Neural cell (in vitro differentiated cells): ENCODE measurements around the gene SUGCT. TPM values are rescaled to one million over a fixed set of nuclear protein-coding genes. Genes with fewer than 3 reads are reported as not detected.

Experiments
- H2AFZ ChIP-seq: fragments of 200-600, 300-800 bp; sonication (generic), shearing (Covaris generic); 2 replicates; pipeline ENCODE4 v1.6.0; 2014; ENCODE audit warnings: low read depth, mild to moderate bottlenecking, antibody characterized with exemption, low read length, moderate library complexity
- H3F3A ChIP-seq: fragments of 200-600 bp; shearing (Covaris generic); 2 replicates; pipeline ENCODE4 v1.6.1; 2016; ENCODE audit warnings: mild to moderate bottlenecking, moderate library complexity, mixed read lengths, antibody characterized with exemption, low read length; ENCODE audit not compliant: insufficient read depth, poor library complexity, severe bottlenecking
- H3K27ac ChIP-seq: fragments of 200-600, 300-800 bp; sonication (generic), shearing (Covaris generic); 2 replicates; pipeline ENCODE4 v1.5.1; 2014; ENCODE audit warnings: mild to moderate bottlenecking, low read length, moderate library complexity
- H3K27me3 ChIP-seq: fragments of 300-800, 200-600 bp; sonication (generic), shearing (Covaris generic); 2 replicates; pipeline ENCODE4 v1.6.0; 2014; ENCODE audit warnings: mild to moderate bottlenecking, low read depth, low read length, moderate library complexity; ENCODE audit not compliant: insufficient read depth
- H3K36me3 ChIP-seq: fragments of 300-800, 200-600 bp; sonication (generic), shearing (Covaris generic); 2 replicates; pipeline ENCODE4 v1.5.1; 2014; ENCODE audit warnings: mild to moderate bottlenecking, antibody characterized with exemption, low read length, moderate library complexity; ENCODE audit not compliant: insufficient read depth
- H3K4me2 ChIP-seq: fragments of 300-800, 200-600 bp; sonication (generic), shearing (Covaris generic); 2 replicates; pipeline ENCODE4 v1.6.0; 2014; ENCODE audit warnings: mild to moderate bottlenecking, low read length
- H3K4me3 ChIP-seq: fragments of 300-800, 200-600 bp; sonication (generic), shearing (Covaris generic); 2 replicates; pipeline ENCODE4 v1.5.1; 2014; ENCODE audit warnings: mild to moderate bottlenecking, low read length, moderate library complexity
- H3K79me2 ChIP-seq: fragments of 200-600 bp; shearing (Covaris generic); replicated peaks from 2 replicates; pipeline ENCODE4 v1.6.0; 2014; ENCODE audit warnings: mild to moderate bottlenecking, low read length, moderate library complexity; ENCODE audit not compliant: insufficient read depth
- H3K9ac ChIP-seq: fragments of 300-800, 200-600 bp; sonication (generic), shearing (Covaris generic); 2 replicates; pipeline ENCODE4 v1.6.1; 2016; ENCODE audit warnings: mild to moderate bottlenecking, low read length, mixed read lengths
- H3K9me2 ChIP-seq: fragments of 200-600 bp; shearing (Covaris generic); 2 replicates; pipeline ENCODE4 v1.6.1; 2016; ENCODE audit warnings: mild to moderate bottlenecking, low read length, mixed read lengths; ENCODE audit not compliant: insufficient read depth
- H3K9me3 ChIP-seq: fragments of 200-600, 300-800 bp; sonication (generic), shearing (Covaris generic); 2 replicates; pipeline ENCODE4 v1.6.1; 2016; ENCODE audit warnings: mild to moderate bottlenecking, mixed run types, low read length, moderate library complexity, mixed read lengths
- H4K20me1 ChIP-seq: fragments of 200-600 bp; shearing (Covaris generic); 2 replicates; pipeline ENCODE4 v1.6.1; 2016; ENCODE audit warnings: mild to moderate bottlenecking, mixed run types; ENCODE audit not compliant: insufficient read depth
- CTCF ChIP-seq: fragments of 450-650 bp; IDR thresholded peaks from 2 replicates; pipeline ENCODE4 v1.5.1; 2014; ENCODE audit warnings: antibody characterized with exemption, mild to moderate bottlenecking, moderate library complexity; ENCODE audit not compliant: poor library complexity, severe bottlenecking
- EP300 ChIP-seq: fragments of 450-650 bp; conservative IDR thresholded peaks from 2 replicates; pipeline ENCODE4 v1.6.1; 2014; ENCODE audit warnings: antibody characterized with exemption, mild to moderate bottlenecking, moderate library complexity; ENCODE audit not compliant: poor library complexity, severe bottlenecking
- EZH2 ChIP-seq: fragments of 200-600, 300-800 bp; shearing (Covaris generic), sonication (generic); IDR thresholded peaks from 2 replicates; pipeline ENCODE4 v1.6.1; 2014; ENCODE audit warnings: antibody characterized with exemption, low read length, borderline replicate concordance, mild to moderate bottlenecking; ENCODE audit not compliant: insufficient read depth, poor library complexity, severe bottlenecking
- MXI1 ChIP-seq: fragments of 450-650 bp; conservative IDR thresholded peaks from 2 replicates; pipeline ENCODE4 v1.6.1; 2014; ENCODE audit warnings: antibody characterized with exemption, mild to moderate bottlenecking; ENCODE audit not compliant: poor library complexity, severe bottlenecking
- POLR2AphosphoS5 ChIP-seq: IDR thresholded peaks from 2 replicates; pipeline ENCODE4 v1.6.1; 2012
- RAD21 ChIP-seq: fragments of 450-650 bp; conservative IDR thresholded peaks from 2 replicates; pipeline ENCODE4 v1.6.1; 2014; ENCODE audit warnings: antibody characterized with exemption, mild to moderate bottlenecking, moderate library complexity
- REST ChIP-seq: IDR thresholded peaks from 2 replicates; pipeline ENCODE4 v1.6.1; 2012; ENCODE audit warnings: borderline replicate concordance
- SMC3 ChIP-seq: fragments of 450-650 bp; conservative IDR thresholded peaks from 2 replicates; pipeline ENCODE4 v1.6.1; 2014; ENCODE audit warnings: antibody characterized with exemption, mild to moderate bottlenecking, moderate library complexity; ENCODE audit not compliant: poor library complexity
- TAF1 ChIP-seq: IDR thresholded peaks from 2 replicates; pipeline ENCODE4 v1.6.1; 2012; ENCODE audit warnings: low read depth
- polyA plus RNA-seq: library from polyadenylated mRNA; depleted of rRNA; stranded (reverse); fragments of >200 nt; gene quantifications from 2 replicates; pipeline ENCODE4 v1.2.3, GENCODE V29; 2014

The SUGCT gene
- polyA plus RNA-seq, 1 donor from 2014 or later: not detected

- Histone ChIP-seq H3K27ac (no peak overlapping the region), H3K9me3 (no peaks in the 10 kb centered on the region), H2AFZ (no peak overlapping the region), H3K4me2 (no peak overlapping the region), H3K9me2 (no peaks in the 10 kb centered on the region), H3K79me2 (no peaks in the 10 kb centered on the region), H3F3A (no peaks in the 10 kb centered on the region), H3K36me3 (no peaks in the 10 kb centered on the region), H4K20me1 (no peaks in the 10 kb centered on the region), H3K9ac (no peak overlapping the region), H3K27me3 (no peaks in the 10 kb centered on the region), H3K4me3 (no peak overlapping the region)
- TF ChIP-seq SMC3 (no peak), REST (no peak), CTCF (no peak), EP300 (no peak), RAD21 (no peak), TAF1 (no peak), POLR2AphosphoS5 (no peak), EZH2 (no peak), MXI1 (no peak)
Observed at GRCh38 chr7:40715053-40715430, 580.2 kb downstream of the SUGCT start.

- H3K9me2 ChIP-seq: no peaks in the 10 kb centered on the region
- no peaks in the 10 kb centered on the region for H3K27me3 ChIP-seq
- H2AFZ ChIP-seq: no peak overlapping the region
- no peak overlapping the region for H3K27ac ChIP-seq
- no peaks in the 10 kb centered on the region for H3K9me3 ChIP-seq
- H3K9ac ChIP-seq: no peak overlapping the region
- no peaks in the 10 kb centered on the region for H4K20me1 ChIP-seq
- H3K79me2 ChIP-seq: no peaks in the 10 kb centered on the region
- H3K4me2 ChIP-seq: no peak overlapping the region
- TF ChIP-seq RAD21 (no peak), EZH2 (no peak), MXI1 (no peak), REST (no peak), SMC3 (no peak), CTCF (no peak), TAF1 (no peak), POLR2AphosphoS5 (no peak)
- no peaks in the 10 kb centered on the region for H3K36me3 ChIP-seq
- H3F3A ChIP-seq: no peaks in the 10 kb centered on the region
- no peak overlapping the region for H3K4me3 ChIP-seq
Observed at GRCh38 chr7:40716052-40716451, 581.2 kb downstream of the SUGCT start.
